CD4-positive, alpha-beta T cell treated with Interleukin-12 subunit alpha and Interleukin-12 subunit beta, for 1 hour (primary cell): ENCODE measurements around the gene LMO1.

Experiments used
- DNase-seq: peaks from one replicate; pipeline ENCODE4 v3.0.0-alpha.2; 2020

The LMO1 gene

GRCh38 chr11:8242499-8243280 lies 21.0 kb downstream of the LMO1 start:
- DNase-seq, result no peak

DNA sequence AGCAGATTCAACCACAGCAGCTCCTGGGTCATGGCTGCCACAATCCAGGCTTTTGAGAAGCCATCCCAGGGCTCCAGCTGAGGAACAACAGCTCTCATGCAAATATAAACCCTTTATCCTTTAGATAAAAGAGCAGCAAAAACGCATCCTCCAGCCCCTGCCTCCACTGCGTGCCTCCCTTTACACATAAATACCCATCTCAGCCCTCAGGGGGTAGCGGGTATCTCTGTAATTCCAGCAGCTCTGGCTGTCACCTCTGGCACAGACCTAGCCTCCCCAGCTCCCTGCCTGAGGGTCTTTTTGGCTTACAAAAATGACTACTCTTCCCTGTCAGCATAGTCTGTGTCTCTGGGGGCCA lies 21.6 kb downstream of the LMO1 start:
- no peak for DNase-seq

DNA sequence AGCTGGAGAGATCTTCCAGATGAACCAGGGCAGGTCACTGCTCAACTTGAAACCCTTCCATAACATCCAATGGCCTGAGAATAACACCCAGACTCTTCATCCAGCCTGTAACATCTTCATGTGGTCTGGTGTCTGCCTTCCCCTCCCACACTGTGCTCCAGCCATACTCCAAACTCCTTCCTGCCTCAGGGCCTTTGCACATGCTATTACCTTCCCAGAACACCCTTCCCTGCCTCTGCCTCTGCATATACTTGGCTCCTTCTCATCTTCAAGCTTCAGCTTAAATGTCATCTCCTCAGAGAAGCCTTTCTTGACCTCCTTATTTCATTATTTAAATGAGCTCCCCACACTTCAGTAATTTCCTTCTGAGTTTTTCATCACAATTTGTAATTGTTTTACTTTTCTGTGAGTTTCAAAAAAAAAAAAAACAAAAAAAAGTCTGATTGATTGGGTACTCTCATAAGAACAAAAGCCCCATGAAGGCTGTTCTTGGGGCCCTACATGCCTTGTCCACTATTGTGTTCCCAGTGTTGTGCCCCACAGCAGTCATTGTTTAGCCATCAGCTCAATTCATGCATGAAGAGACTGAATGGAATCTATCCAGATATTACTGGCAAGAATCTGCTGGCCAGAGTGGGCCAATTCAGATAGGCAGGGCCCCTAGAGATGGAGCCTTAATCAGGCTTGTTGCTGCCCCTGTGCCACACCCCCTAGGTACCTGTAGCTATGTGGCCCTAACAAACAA lies 22.1 kb downstream of the LMO1 start:
- no peak for DNase-seq

DNA sequence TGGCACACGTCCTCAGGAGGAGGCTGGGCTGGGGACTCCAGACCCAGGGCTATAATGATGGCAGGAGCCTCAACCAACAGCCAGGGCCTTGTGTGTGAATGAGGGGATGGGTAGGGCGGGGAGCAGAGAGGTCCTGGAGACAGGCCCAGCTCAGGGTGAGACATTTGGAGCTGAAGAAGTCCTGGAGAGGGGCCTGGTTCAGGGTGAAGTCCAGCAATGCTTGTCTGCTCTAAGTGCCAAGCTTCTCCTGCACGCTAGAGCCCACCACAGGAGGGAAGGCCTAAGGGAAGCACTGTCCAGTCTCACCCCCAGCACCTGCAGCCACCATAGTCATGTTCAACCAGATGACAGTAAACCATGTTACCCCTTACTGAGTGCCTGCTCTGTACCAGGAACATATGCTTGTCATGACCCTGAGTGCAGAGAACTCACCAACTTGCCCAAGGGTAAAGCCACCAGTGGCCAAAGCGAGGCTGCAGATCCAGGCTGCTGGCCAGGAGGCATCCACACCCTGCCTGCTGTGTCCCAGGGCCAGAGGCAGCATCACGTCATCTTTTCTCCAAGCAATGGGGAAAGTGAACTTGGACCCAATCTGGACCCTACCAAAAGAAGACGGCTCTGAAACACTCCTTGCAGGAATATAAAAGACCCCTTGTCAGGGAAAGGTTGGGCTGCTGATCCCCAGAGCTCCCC lies 24.0 kb downstream of the LMO1 start:
- no peak for DNase-seq

GRCh38 chr11:8239040-8239439 lies 24.6 kb downstream of the LMO1 start:
- DNase-seq, result no peak

GRCh38 chr11:8237453-8237852 lies 26.2 kb downstream of the LMO1 start:
- no peak for DNase-seq

DNA sequence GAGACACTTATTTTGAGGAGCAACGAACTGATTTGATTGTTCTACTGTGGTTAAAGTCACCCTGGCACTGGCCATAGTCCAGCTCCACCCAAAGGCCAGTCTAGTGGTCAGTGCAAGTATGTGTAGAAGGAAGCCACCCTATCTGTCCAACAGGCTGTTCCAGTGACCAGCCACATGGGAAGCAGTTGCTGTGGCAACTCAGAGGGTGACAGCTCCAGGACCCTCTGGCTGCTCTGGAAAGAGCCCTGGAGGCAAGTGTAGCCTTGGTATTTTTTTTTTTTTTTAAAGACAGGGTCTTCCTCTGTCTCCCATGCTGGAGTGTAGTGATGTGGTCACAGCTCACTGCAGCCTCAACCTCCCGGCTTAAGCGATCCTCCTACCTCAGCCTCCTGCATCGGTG lies 27.8 kb downstream of the LMO1 start:
- no peak for DNase-seq

DNA sequence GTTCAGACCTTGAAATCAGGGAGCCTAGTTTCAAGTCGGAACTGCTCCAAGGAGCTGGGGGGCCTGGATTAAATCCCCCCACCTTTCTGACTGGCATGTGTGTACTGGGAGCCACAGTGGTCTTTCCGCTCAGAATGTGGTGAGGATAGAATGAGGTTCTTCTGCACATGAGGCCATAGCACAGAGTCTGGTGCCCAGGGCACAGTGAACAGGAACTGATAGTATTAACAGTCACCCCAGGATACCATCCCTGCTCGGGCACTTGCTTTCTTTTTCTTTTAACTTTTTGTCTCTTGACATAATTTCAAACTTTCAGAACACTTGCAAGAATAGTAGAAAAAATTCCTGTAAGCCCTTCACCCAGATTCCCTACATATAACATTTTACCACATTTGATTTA lies 28.8 kb downstream of the LMO1 start:
- no peak for DNase-seq

DNA sequence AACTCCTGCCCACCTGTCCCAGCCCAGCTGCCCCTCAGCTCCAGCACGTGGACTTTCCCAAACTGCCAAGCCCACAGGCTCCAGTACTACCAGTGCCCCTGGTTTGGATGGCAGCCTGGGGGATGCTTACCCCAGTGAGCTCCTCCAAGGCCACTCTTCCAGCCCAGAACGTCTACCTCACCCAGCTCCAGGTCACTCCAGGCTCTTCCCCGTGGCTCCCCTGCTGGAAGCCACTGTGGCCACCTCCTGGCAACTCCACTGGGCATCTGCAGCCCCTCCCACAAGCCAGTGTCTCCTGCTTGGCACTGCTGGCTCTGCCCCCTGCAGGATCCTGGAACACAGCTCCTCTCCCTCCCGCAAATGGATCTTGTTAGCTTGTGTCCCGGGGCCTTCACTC lies 29.3 kb downstream of the LMO1 start:
- no peak for DNase-seq

DNA sequence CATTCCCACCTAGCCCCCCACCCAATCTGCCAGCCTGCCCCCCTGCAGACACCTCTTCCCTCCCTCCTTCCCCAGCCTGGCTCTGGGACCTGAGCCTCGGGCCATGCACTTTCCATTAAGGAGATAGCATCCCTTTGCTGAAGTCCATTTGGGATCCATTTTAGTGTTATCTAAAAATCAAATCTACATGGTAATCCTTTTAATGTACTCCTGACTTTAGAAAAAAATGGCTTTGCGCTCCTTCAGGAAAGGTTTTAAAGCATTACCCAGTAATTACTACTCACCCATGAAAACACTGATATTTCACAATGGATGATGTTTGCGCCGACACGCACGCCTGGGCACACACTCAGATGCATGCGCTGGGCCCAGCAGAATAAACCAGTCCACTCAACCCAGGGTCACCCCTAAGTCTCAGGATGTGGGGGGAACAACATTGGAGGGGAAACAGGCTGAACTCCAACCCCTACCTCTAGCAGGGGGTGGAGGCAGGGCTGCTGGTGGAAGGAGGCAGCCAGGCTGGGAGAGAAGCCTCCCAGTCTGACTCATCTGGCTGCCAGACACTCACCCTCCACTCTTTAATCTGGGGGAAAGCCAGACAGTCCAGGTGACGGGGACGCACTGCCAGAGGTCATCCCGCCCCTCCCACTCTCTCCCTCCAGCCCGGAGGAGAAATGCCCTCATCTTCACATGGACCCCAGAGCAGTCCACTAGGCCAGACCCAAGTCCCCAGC lies 29.8 kb downstream of the LMO1 start:
- DNase-seq, result no peak

- DNase-seq, result no peak
Measured at GRCh38 chr11:8232849-8233606, 30.6 kb downstream of the LMO1 start.

DNA sequence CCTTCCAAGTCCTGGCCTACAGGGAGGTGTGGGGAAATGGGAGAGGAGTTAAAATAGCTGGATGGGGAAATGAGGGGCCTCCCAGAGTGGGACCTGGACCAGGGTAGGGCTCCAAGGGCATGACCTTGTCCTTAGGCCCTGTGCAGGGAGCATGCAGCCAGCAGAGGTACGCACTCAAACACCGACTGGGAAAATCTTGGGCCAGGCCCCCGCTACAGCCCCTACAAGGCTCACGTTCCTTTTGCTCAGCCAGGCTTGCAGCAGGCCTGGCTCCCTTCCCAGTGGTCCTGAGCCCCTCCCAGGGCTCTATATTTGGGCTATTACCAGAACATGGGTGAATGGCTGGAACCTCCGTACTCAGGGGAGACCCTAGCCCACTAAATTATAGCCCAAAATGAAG lies 31.3 kb downstream of the LMO1 start:
- DNase-seq, result no peak

- no peak for DNase-seq
Measured at GRCh38 chr11:8231979-8232378, 31.7 kb downstream of the LMO1 start.

DNA sequence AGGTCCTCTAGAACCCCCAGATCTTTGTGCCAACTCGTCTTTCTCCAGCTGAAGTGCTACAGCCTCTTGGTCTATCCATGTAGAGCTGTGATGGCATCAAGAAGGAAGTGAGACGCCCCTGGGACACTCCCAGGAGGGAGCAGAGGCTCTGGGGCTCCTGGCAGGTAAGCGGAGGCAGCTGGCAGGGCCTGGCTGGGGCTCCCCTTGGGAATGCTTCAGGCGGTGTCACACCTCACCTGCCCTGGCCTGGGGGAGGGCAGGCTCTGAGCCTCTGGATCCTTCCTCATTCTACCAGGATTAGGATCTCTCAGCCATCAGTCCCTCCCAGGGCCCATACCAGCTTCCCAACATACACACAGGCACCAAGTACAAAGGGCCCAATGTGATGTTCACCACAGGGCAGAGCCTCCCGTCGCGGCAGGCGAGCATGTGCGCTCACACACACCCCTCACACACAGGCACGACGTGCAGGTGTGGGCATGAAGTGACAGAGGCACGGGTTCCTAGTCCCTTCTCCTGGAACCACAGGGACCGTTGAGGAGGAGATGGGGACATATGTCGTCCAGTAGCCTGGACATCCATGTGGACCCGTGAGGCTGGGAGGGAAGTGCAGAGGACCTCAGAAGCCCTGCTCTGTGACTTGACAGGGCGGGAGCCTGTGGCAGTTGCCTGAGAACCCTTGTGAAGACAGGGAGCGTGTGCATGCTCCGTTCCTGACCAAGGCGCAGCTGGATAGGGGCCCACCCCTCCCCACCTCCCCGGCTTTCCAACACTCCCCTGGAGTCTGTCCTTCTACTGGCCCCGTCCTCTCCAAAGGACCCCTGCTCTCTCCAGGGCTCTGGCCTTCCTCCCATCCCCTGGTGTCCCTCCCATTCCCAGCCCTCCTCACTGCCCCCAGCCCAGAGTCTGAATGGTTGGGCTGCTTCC lies 32.5 kb downstream of the LMO1 start:
- no peak for DNase-seq

GRCh38 chr11:8230178-8230859 lies 33.4 kb downstream of the LMO1 start:
- DNase-seq, result no peak

GRCh38 chr11:8229299-8230177 lies 34.1 kb downstream of the LMO1 start:
- no peak for DNase-seq

- DNase-seq, result no peak
Measured at GRCh38 chr11:8228231-8228630, 35.4 kb downstream of the LMO1 start.

GRCh38 chr11:8227156-8228152 lies 36.2 kb downstream of the LMO1 start:
- DNase-seq, result no peak
